Liver (tissue), 9 donors: ENCODE results near the gene SLC35C1. TPM values are rescaled to one million over a fixed set of nuclear protein-coding genes. Genes with fewer than 3 reads are reported as not detected.
A peak's percentile ranks its signal among the peaks of the same experiment; 100 is the strongest.

Source experiments
- DNase-seq: peaks from one replicate; pipeline ENCODE4 v3.0.0-alpha.2; 2017; ENCODE audit warnings: low spot score
- H3K27ac ChIP-seq, 2 donors: one replicate each; pipeline ENCODE4 v1.7.0; 2013; ENCODE audit warnings: inconsistent platforms in 2 of 2, low read length in 2 of 2, control low read depth in 1 of 2, low read depth in 1 of 2, mild to moderate bottlenecking in 1 of 2
- H3K27me3 ChIP-seq, 4 donors: one replicate each; pipeline versions ENCODE4 v1.6.1 to v1.7.0; 2013; ENCODE audit warnings: low read length in 3 of 4, inconsistent platforms in 1 of 4, mild to moderate bottlenecking in 1 of 4, moderate library complexity in 1 of 4; ENCODE audit not compliant: control insufficient read depth in 4 of 4, insufficient read depth in 4 of 4
- H3K36me3 ChIP-seq, 4 donors: one replicate each; pipeline versions ENCODE4 v1.6.1 to v1.7.0; 2013; ENCODE audit warnings: low read length in 3 of 4, mild to moderate bottlenecking in 3 of 4, low read depth in 1 of 4, moderate library complexity in 1 of 4; ENCODE audit not compliant: control insufficient read depth in 4 of 4, insufficient read depth in 3 of 4
- H3K4me1 ChIP-seq, 4 donors: one replicate each; pipeline versions ENCODE4 v1.6.1 to v1.7.0; 2013; ENCODE audit warnings: low read length in 3 of 4, mild to moderate bottlenecking in 3 of 4, moderate library complexity in 1 of 4; ENCODE audit not compliant: control insufficient read depth in 4 of 4, insufficient read depth in 4 of 4
- H3K4me3 ChIP-seq, 3 donors: one replicate each; pipeline versions ENCODE4 v1.6.1 to v1.7.0; 2013; ENCODE audit warnings: low read length in 3 of 3, control low read depth in 1 of 3, low read depth in 1 of 3, mild to moderate bottlenecking in 1 of 3
- H3K9ac ChIP-seq, 2 donors: one replicate each; pipeline ENCODE4 v1.7.0; 2013; ENCODE audit warnings: low read length in 2 of 2, mild to moderate bottlenecking in 2 of 2, moderate library complexity in 2 of 2, control low read depth in 1 of 2, low read depth in 1 of 2
- H3K9me3 ChIP-seq, 4 donors: one replicate each; pipeline versions ENCODE4 v1.6.1 to v1.7.0; 2013; ENCODE audit warnings: low read length in 3 of 4; ENCODE audit not compliant: control insufficient read depth in 4 of 4
- EGR1 ChIP-seq, 2 donors: IDR thresholded peaks; 2 replicates each; pipeline ENCODE4 v1.6.1; 2016 to 2018; ENCODE audit warnings: antibody characterized with exemption in 2 of 2, low read depth in 2 of 2
- FOXA1 ChIP-seq: IDR thresholded peaks from 2 replicates; pipeline ENCODE4 v1.6.1; 2016; ENCODE audit warnings: antibody characterized with exemption
- FOXA2 ChIP-seq: IDR thresholded peaks from 2 replicates; pipeline ENCODE4 v1.6.1; 2016; ENCODE audit warnings: antibody characterized with exemption
- GABPA ChIP-seq, 2 donors: IDR thresholded peaks in 1 of 2; conservative IDR thresholded peaks in 1 of 2; 2 replicates each; pipeline ENCODE4 v1.6.1; 2016; ENCODE audit warnings: antibody characterized with exemption in 2 of 2, mild to moderate bottlenecking in 1 of 2, moderate library complexity in 1 of 2
- HNF4A ChIP-seq, 2 donors: conservative IDR thresholded peaks; 2 replicates each; pipeline ENCODE4 v1.6.1; 2016; ENCODE audit warnings: antibody characterized with exemption in 2 of 2, mild to moderate bottlenecking in 2 of 2
- HNF4G ChIP-seq: IDR thresholded peaks from 2 replicates; pipeline ENCODE4 v1.6.1; 2016; ENCODE audit warnings: antibody characterized with exemption
- JUND ChIP-seq, 2 donors: IDR thresholded peaks; 2 replicates each; pipeline ENCODE4 v1.6.1; 2016; ENCODE audit warnings: antibody characterized with exemption in 2 of 2
- NR2F2 ChIP-seq: IDR thresholded peaks from 2 replicates; pipeline ENCODE4 v1.6.1; 2016; ENCODE audit warnings: antibody characterized with exemption
- RAD21 ChIP-seq, 2 donors: IDR thresholded peaks; 2 replicates each; pipeline ENCODE4 v1.6.1; 2016; ENCODE audit warnings: antibody characterized with exemption in 2 of 2, mild to moderate bottlenecking in 2 of 2
- RXRA ChIP-seq, 2 donors: IDR thresholded peaks; 2 replicates each; pipeline ENCODE4 v1.6.1; 2017 to 2018; ENCODE audit warnings: antibody characterized with exemption in 2 of 2, mild to moderate bottlenecking in 1 of 2
- SP1 ChIP-seq: IDR thresholded peaks from 2 replicates; pipeline ENCODE4 v1.6.1; 2018; ENCODE audit warnings: antibody characterized with exemption, mild to moderate bottlenecking
- TAF1 ChIP-seq: conservative IDR thresholded peaks from 2 replicates; pipeline ENCODE4 v1.6.1; 2016; ENCODE audit warnings: antibody characterized with exemption, mild to moderate bottlenecking
- YY1 ChIP-seq: IDR thresholded peaks from 2 replicates; pipeline ENCODE4 v1.6.1; 2016; ENCODE audit warnings: antibody characterized with exemption, mild to moderate bottlenecking
- WGBS: extraction: QIAGEN DNeasy Blood & Tissue Kit; methylation state at CpG from one replicate; pipeline ENCODE4 v1.1.7; 2013; 5-methylcytosine and 5-hydroxymethylcytosine counted together
- polyA plus RNA-seq, 2 donors: library from polyadenylated mRNA; stranded (reverse) in 1 of 2; unstranded in 1 of 2; fragments of 200-250 nt in 1 of 2; fragments of >200 nt in 1 of 2; fragmentation: Nextera tagmentation in 1 of 2; extraction: Ambion mirVana in 1 of 2; gene quantifications; one replicate each; pipeline versions ENCODE4 v1.2.1 to v1.2.3, GENCODE V29; 2013 to 2015
- total RNA-seq, 2 donors: library from RNA; depleted of rRNA; stranded (reverse); fragments of >200 nt; gene quantifications; one replicate each; pipeline ENCODE4 v1.2.3, GENCODE V29; 2014
- TF ChIP-seq, protein P1 (sequence below): IDR thresholded peaks from 2 replicates; pipeline ENCODE4 v1.6.1; 2016; ENCODE audit warnings: antibody characterized with exemption
- TF ChIP-seq, protein P2 (sequence below): IDR thresholded peaks from 2 replicates; pipeline ENCODE4 v1.6.1; 2016; ENCODE audit warnings: antibody characterized with exemption
- TF ChIP-seq, protein P3 (sequence below): fragments of 150-350 bp; IDR thresholded peaks from 2 replicates; pipeline ENCODE4 v1.5.1; 2017; ENCODE audit warnings: improper control_type of control experiment, low read depth, low read length; ENCODE audit not compliant: missing input control
- TF ChIP-seq, protein P4 (sequence below): IDR thresholded peaks from 2 replicates; pipeline ENCODE4 v1.6.1; 2016; ENCODE audit warnings: antibody characterized with exemption, mild to moderate bottlenecking
- TF ChIP-seq, protein P5 (sequence below): IDR thresholded peaks from 2 replicates; pipeline ENCODE4 v1.6.1; 2016; ENCODE audit warnings: antibody characterized with exemption
- donor health status: healthy.
- donor health status: healthy.
- donor health status: healthy.
- donor health status: healthy.
- donor health status: healthy.

The SLC35C1 gene
- total and polyA plus RNA-seq, 4 donors, result 2.5 to 82.0 (median 46.1) TPM

DNA sequence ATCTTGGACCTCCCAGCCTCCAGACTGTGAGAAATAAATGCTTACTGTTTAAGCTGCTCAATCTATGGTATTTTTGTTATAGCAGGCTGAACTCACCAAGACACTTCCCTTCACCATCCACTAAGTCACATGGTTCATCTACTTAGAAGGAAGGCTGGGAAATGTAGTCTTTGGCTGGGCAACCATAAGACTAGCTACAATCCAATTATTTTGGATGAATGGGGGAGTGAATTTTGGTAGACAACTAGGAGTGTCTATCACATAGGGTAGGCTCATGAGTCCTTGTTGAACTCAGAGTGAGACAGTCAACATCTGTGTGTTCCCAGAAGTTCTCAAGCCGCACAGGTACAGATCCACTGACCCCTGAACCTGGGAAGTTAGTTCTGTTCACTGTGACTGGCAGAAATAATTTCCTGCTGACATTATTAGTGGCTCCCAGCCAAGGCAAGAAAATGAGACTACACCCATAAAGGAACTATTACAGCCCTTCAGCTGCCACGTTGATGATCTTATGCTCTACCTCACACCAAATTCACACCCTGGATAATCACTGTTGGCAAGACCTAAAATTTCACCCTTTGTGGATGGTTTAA lies 3.1 kb upstream of the SLC35C1 start:
- peaks cover 8 to 47% (median 30%) of the 10 kb centered on the region in 4 donors for H3K4me1 ChIP-seq
- TF ChIP-seq RAD21 (IDR thresholded peaks at IDR 0.05) (no peak), TAF1 (no peak), SP1 (peak; percentile 84), HNF4G (no peak), GABPA (IDR thresholded peaks at IDR 0.05 in 1 of 2, conservative IDR thresholded peaks at IDR 0.05 in 1 of 2) (peak in 1 of 2 donors; percentile 13), RXRA (IDR thresholded peaks at IDR 0.05) (peak; percentile 82 to 83), HNF4A (conservative IDR thresholded peaks at IDR 0.05) (peak; percentile 72), NR2F2 (no peak), FOXA2 (peak; percentile 37), EGR1 (IDR thresholded peaks at IDR 0.05; ENCODE audit: low read depth in 2 of 2) (peak in 1 of 2 donors; percentile 31), YY1 (peak; percentile 41), JUND (IDR thresholded peaks at IDR 0.05) (peak in 1 of 2 donors; percentile 62), FOXA1 (no peak)
- TF ChIP-seq, protein P1, sequence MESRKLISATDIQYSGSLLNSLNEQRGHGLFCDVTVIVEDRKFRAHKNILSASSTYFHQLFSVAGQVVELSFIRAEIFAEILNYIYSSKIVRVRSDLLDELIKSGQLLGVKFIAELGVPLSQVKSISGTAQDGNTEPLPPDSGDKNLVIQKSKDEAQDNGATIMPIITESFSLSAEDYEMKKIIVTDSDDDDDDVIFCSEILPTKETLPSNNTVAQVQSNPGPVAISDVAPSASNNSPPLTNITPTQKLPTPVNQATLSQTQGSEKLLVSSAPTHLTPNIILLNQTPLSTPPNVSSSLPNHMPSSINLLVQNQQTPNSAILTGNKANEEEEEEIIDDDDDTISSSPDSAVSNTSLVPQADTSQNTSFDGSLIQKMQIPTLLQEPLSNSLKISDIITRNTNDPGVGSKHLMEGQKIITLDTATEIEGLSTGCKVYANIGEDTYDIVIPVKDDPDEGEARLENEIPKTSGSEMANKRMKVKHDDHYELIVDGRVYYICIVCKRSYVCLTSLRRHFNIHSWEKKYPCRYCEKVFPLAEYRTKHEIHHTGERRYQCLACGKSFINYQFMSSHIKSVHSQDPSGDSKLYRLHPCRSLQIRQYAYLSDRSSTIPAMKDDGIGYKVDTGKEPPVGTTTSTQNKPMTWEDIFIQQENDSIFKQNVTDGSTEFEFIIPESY, result no peak
- TF ChIP-seq, protein P2, sequence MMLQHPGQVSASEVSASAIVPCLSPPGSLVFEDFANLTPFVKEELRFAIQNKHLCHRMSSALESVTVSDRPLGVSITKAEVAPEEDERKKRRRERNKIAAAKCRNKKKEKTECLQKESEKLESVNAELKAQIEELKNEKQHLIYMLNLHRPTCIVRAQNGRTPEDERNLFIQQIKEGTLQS, result no peak
- TF ChIP-seq, protein P3, sequence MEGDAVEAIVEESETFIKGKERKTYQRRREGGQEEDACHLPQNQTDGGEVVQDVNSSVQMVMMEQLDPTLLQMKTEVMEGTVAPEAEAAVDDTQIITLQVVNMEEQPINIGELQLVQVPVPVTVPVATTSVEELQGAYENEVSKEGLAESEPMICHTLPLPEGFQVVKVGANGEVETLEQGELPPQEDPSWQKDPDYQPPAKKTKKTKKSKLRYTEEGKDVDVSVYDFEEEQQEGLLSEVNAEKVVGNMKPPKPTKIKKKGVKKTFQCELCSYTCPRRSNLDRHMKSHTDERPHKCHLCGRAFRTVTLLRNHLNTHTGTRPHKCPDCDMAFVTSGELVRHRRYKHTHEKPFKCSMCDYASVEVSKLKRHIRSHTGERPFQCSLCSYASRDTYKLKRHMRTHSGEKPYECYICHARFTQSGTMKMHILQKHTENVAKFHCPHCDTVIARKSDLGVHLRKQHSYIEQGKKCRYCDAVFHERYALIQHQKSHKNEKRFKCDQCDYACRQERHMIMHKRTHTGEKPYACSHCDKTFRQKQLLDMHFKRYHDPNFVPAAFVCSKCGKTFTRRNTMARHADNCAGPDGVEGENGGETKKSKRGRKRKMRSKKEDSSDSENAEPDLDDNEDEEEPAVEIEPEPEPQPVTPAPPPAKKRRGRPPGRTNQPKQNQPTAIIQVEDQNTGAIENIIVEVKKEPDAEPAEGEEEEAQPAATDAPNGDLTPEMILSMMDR, result no peak
- TF ChIP-seq, protein P4, sequence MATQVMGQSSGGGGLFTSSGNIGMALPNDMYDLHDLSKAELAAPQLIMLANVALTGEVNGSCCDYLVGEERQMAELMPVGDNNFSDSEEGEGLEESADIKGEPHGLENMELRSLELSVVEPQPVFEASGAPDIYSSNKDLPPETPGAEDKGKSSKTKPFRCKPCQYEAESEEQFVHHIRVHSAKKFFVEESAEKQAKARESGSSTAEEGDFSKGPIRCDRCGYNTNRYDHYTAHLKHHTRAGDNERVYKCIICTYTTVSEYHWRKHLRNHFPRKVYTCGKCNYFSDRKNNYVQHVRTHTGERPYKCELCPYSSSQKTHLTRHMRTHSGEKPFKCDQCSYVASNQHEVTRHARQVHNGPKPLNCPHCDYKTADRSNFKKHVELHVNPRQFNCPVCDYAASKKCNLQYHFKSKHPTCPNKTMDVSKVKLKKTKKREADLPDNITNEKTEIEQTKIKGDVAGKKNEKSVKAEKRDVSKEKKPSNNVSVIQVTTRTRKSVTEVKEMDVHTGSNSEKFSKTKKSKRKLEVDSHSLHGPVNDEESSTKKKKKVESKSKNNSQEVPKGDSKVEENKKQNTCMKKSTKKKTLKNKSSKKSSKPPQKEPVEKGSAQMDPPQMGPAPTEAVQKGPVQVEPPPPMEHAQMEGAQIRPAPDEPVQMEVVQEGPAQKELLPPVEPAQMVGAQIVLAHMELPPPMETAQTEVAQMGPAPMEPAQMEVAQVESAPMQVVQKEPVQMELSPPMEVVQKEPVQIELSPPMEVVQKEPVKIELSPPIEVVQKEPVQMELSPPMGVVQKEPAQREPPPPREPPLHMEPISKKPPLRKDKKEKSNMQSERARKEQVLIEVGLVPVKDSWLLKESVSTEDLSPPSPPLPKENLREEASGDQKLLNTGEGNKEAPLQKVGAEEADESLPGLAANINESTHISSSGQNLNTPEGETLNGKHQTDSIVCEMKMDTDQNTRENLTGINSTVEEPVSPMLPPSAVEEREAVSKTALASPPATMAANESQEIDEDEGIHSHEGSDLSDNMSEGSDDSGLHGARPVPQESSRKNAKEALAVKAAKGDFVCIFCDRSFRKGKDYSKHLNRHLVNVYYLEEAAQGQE, result no peak
- TF ChIP-seq, protein P5, sequence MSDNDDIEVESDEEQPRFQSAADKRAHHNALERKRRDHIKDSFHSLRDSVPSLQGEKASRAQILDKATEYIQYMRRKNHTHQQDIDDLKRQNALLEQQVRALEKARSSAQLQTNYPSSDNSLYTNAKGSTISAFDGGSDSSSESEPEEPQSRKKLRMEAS, result peak; percentile 61
- H3K9me3 ChIP-seq, result no peaks in the 10 kb centered on the region
- WGBS, result 26% methylated on average over 2 of the region's 2 CpGs
- no peaks in the 10 kb centered on the region for H3K27me3 ChIP-seq
- H3K4me3 ChIP-seq, result no peak overlapping the region
- DNase-seq, result no peak
- peak overlapping the region; percentile 51 to 57 for H3K27ac ChIP-seq
- no peak overlapping the region for H3K9ac ChIP-seq
- no peaks in the 10 kb centered on the region for H3K36me3 ChIP-seq
